Neural progenitor cell (in vitro differentiated cells): Measurements from ENCODE around the gene LRRC18. TPM values are rescaled to one million over a fixed set of nuclear protein-coding genes. Genes with fewer than 3 reads are reported as not detected.

Source experiments
- DNase-seq: peaks from one replicate; pipeline ENCODE4 v3.0.0-alpha.2; 2016; ENCODE audit warnings: low spot score
- H2AFZ ChIP-seq: fragments of 200-600 bp; sonication (generic); replicated peaks from 2 replicates; pipeline ENCODE4 v1.6.1; 2016; ENCODE audit warnings: antibody characterized with exemption
- H3F3A ChIP-seq: fragments of 200-600 bp; sonication (generic); 2 replicates; pipeline ENCODE4 v1.6.1; 2016; ENCODE audit warnings: antibody characterized with exemption, low read depth
- H3K27ac ChIP-seq: fragments of 200-600 bp; sonication (generic); 2 replicates; pipeline ENCODE4 v1.5.1; 2016; ENCODE audit warnings: mild to moderate bottlenecking
- H3K27me3 ChIP-seq: fragments of 200-600 bp; sonication (generic); 2 replicates; pipeline ENCODE4 v1.6.1; 2016; ENCODE audit warnings: mild to moderate bottlenecking, moderate library complexity
- H3K36me3 ChIP-seq: fragments of 200-600 bp; sonication (generic); 2 replicates; pipeline ENCODE4 v1.5.1; 2016
- H3K4me1 ChIP-seq: fragments of 200-600 bp; sonication (generic); 2 replicates; pipeline ENCODE4 v1.6.1; 2016; ENCODE audit warnings: mixed run types
- H3K4me2 ChIP-seq: fragments of 200-600 bp; sonication (generic); 2 replicates; pipeline ENCODE4 v1.6.1; 2016
- H3K4me3 ChIP-seq: fragments of 200-600 bp; sonication (generic); 2 replicates; pipeline ENCODE4 v1.5.1; 2016
- H3K79me2 ChIP-seq: fragments of 200-600 bp; sonication (generic); 2 replicates; pipeline ENCODE4 v1.6.1; 2016; ENCODE audit warnings: low read depth
- H3K9ac ChIP-seq: fragments of 200-600 bp; sonication (generic); 2 replicates; pipeline ENCODE4 v1.6.1; 2016
- H3K9me3 ChIP-seq: fragments of 200-600 bp; sonication (generic); 2 replicates; pipeline ENCODE4 v1.5.1; 2016; ENCODE audit warnings: low read depth
- H4K20me1 ChIP-seq: fragments of 200-600 bp; sonication (generic); 2 replicates; pipeline ENCODE4 v1.6.1; 2016; ENCODE audit warnings: low read depth
- H3K27ac Mint-ChIP-seq: 3 replicates; pipeline ENCODE4 v1.8.0; 2021; ENCODE audit warnings: mixed read lengths
- H3K27me3 Mint-ChIP-seq: 2 replicates; pipeline ENCODE4 v1.8.0; 2022; ENCODE audit warnings: low read depth, mild to moderate bottlenecking, inconsistent platforms, moderate library complexity, mixed read lengths; ENCODE audit not compliant: insufficient read depth
- H3K36me3 Mint-ChIP-seq: 3 replicates; pipeline ENCODE4 v1.8.0; 2021; ENCODE audit warnings: mixed read lengths
- H3K4me1 Mint-ChIP-seq: 3 replicates; pipeline ENCODE4 v1.8.0; 2021; ENCODE audit warnings: mixed read lengths
- H3K4me3 Mint-ChIP-seq: 3 replicates; pipeline ENCODE4 v1.8.0; 2021; ENCODE audit warnings: mild to moderate bottlenecking, moderate library complexity, mixed read lengths
- H3K9me3 Mint-ChIP-seq: 3 replicates; pipeline ENCODE4 v1.8.0; 2020; ENCODE audit warnings: mixed read lengths
- CTCF ChIP-seq: fragments of 200-600 bp; sonication (generic); IDR thresholded peaks from 2 replicates; pipeline ENCODE4 v1.5.1; 2017; ENCODE audit warnings: antibody characterized with exemption, mild to moderate bottlenecking
- EZH2 ChIP-seq: fragments of 200-600 bp; sonication (generic); IDR thresholded peaks from 2 replicates; pipeline ENCODE4 v1.6.1; 2017; ENCODE audit warnings: antibody characterized with exemption, mild to moderate bottlenecking, moderate library complexity
- EZH2phosphoT487 ChIP-seq: fragments of 200-600 bp; sonication (generic); IDR thresholded peaks from 2 replicates; pipeline ENCODE4 v1.6.1; 2017; ENCODE audit warnings: antibody characterized with exemption
- total RNA-seq: library from RNA; depleted of rRNA; stranded (reverse); fragments of >200 nt; gene quantifications from 2 replicates; pipeline ENCODE4 v1.2.3, GENCODE V29; 2015; ENCODE audit warnings: low replicate concordance

LRRC18 gene
- total RNA-seq, 1 donor from 2014 or later = not detected

GRCh38 chr10:48897441-48897790, 42.2 kb downstream of the LRRC18 start:
- Histone ChIP-seq H3K27ac (no peak overlapping the region), H3K79me2 (no peaks in the 10 kb centered on the region), H2AFZ (no peak overlapping the region), H3K9me3 (no peaks in the 10 kb centered on the region), H3K4me3 (no peak overlapping the region), H3K36me3 (no peaks in the 10 kb centered on the region), H3F3A (no peaks in the 10 kb centered on the region), H3K4me2 (no peak overlapping the region), H3K4me1 (peaks cover 5% of the 10 kb centered on the region), H3K27me3 (no peaks in the 10 kb centered on the region), H3K9ac (no peak overlapping the region), H4K20me1 (no peaks in the 10 kb centered on the region)
- no peaks in the 10 kb centered on the region for H3K4me1 Mint-ChIP-seq
- no peaks in the 10 kb centered on the region for H3K9me3 Mint-ChIP-seq
- peaks cover 4% of the 10 kb centered on the region for H3K27me3 Mint-ChIP-seq
- H3K4me3 Mint-ChIP-seq = no peak overlapping the region
- no peak overlapping the region for H3K27ac Mint-ChIP-seq
- TF ChIP-seq EZH2 (no peak), CTCF (no peak), EZH2phosphoT487 (no peak)
- no peaks in the 10 kb centered on the region for H3K36me3 Mint-ChIP-seq
- no peak for DNase-seq

- Mint-ChIP-seq H3K4me1 (peaks cover 3% of the 10 kb centered on the region), H3K36me3 (no peaks in the 10 kb centered on the region)
Measured at GRCh38 chr10:48896756-48897440, 42.7 kb downstream of the LRRC18 start.

GRCh38 chr10:48895803-48896195, 43.8 kb downstream of the LRRC18 start:
- peaks cover 4% of the 10 kb centered on the region for H3K27me3 Mint-ChIP-seq
- Histone ChIP-seq H3K9me3 (no peaks in the 10 kb centered on the region), H3F3A (no peaks in the 10 kb centered on the region), H3K27ac (no peak overlapping the region), H3K27me3 (no peaks in the 10 kb centered on the region), H3K4me3 (no peak overlapping the region), H2AFZ (no peak overlapping the region), H4K20me1 (no peaks in the 10 kb centered on the region), H3K79me2 (no peaks in the 10 kb centered on the region), H3K9ac (no peak overlapping the region), H3K4me2 (no peak overlapping the region), H3K36me3 (no peaks in the 10 kb centered on the region), H3K4me1 (peaks cover 5% of the 10 kb centered on the region)
- no peak for DNase-seq
- no peak overlapping the region for H3K27ac Mint-ChIP-seq
- no peaks in the 10 kb centered on the region for H3K9me3 Mint-ChIP-seq
- H3K36me3 Mint-ChIP-seq = no peaks in the 10 kb centered on the region
- no peak for TF ChIP-seq EZH2phosphoT487
- H3K4me3 Mint-ChIP-seq = no peak overlapping the region
- peaks cover 4% of the 10 kb centered on the region for H3K4me1 Mint-ChIP-seq

More at GRCh38 chr10:48896756-48897440, 42.7 kb downstream of the LRRC18 start:
- H3K4me3 Mint-ChIP-seq = no peak overlapping the region
- peak overlapping the region; percentile 65 for H3K27ac Mint-ChIP-seq
- no peaks in the 10 kb centered on the region for H3K9me3 Mint-ChIP-seq
- no peak overlapping the region for H3K4me2 ChIP-seq
- H3K79me2 ChIP-seq = no peaks in the 10 kb centered on the region
- no peak overlapping the region for H3K9ac ChIP-seq
- H3K36me3 ChIP-seq = no peaks in the 10 kb centered on the region
- H3K4me1 ChIP-seq = peaks cover 5% of the 10 kb centered on the region
- DNase-seq = no peak
- no peaks in the 10 kb centered on the region for H3K27me3 ChIP-seq
- no peak overlapping the region for H3K4me3 ChIP-seq
- H3K27me3 Mint-ChIP-seq = peaks cover 4% of the 10 kb centered on the region
- H2AFZ ChIP-seq = no peak overlapping the region
- no peaks in the 10 kb centered on the region for H3F3A ChIP-seq
- H3K27ac ChIP-seq = no peak overlapping the region
- no peaks in the 10 kb centered on the region for H4K20me1 ChIP-seq
- TF ChIP-seq CTCF (no peak), EZH2 (no peak), EZH2phosphoT487 (no peak)
- H3K9me3 ChIP-seq = no peaks in the 10 kb centered on the region
